H1 (cell line): ENCODE data around the gene TPP1. TPM values are rescaled to one million over a fixed set of nuclear protein-coding genes. Genes with fewer than 3 reads are reported as not detected.

Experiments used
- BCL11A ChIP-seq, 2 experiments: IDR thresholded peaks; one replicate each; pipeline ENCODE4 v1.6.1; 2011; ENCODE audit warnings: low read depth in 2 of 2, low read length in 2 of 2, mild to moderate bottlenecking in 2 of 2
- CBX5 ChIP-seq: fragments of 300-800, 300-1000 bp; sonication (generic); IDR thresholded peaks from 2 replicates; pipeline ENCODE4 v1.7.1; 2016; ENCODE audit warnings: antibody characterized with exemption, low read length, low read depth
- CREB1 ChIP-seq: IDR thresholded peaks from 2 replicates; pipeline ENCODE4 v1.6.1; 2012; ENCODE audit warnings: inconsistent platforms
- CTBP2 ChIP-seq: IDR thresholded peaks from 2 replicates; pipeline ENCODE4 v1.7.0; 2011; ENCODE audit warnings: borderline replicate concordance, mild to moderate bottlenecking, moderate library complexity, mixed read lengths, low read length; ENCODE audit not compliant: insufficient read depth, insufficient read length
- EGR1 ChIP-seq: IDR thresholded peaks from 2 replicates; pipeline ENCODE4 v1.6.1; 2011; ENCODE audit warnings: low read depth, low read length, borderline replicate concordance
- EP300 ChIP-seq, 2 experiments: IDR thresholded peaks; 1 replicate in 1 of 2; 2 replicates in 1 of 2; pipeline ENCODE4 v1.6.1; 2011 to 2012; ENCODE audit warnings: low read depth in 2 of 2, low read length in 2 of 2, mild to moderate bottlenecking in 2 of 2, borderline replicate concordance in 1 of 2, inconsistent platforms in 1 of 2, moderate library complexity in 1 of 2
- HDAC6 ChIP-seq: IDR thresholded peaks from one replicate; pipeline ENCODE4 v1.7.1; 2012; ENCODE audit warnings: low read depth, mild to moderate bottlenecking, inconsistent platforms, low read length, moderate library complexity
- KDM5A ChIP-seq: fragments of 200-600 bp; IDR thresholded peaks from 2 replicates; pipeline ENCODE4 v1.7.1; 2012; ENCODE audit warnings: mild to moderate bottlenecking, low read length, inconsistent platforms, mixed read lengths
- MAFK ChIP-seq: IDR thresholded peaks from 2 replicates; pipeline ENCODE4 v1.6.1; 2012; ENCODE audit warnings: low read depth, mild to moderate bottlenecking, improper control_type of control experiment, low read length
- POLR2A ChIP-seq, 2 experiments: IDR thresholded peaks; 1 replicate in 1 of 2; 2 replicates in 1 of 2; pipeline ENCODE4 v1.6.1; 2011; ENCODE audit warnings: low read depth in 2 of 2, low read length in 2 of 2, mild to moderate bottlenecking in 2 of 2; ENCODE audit errors: control extremely low read depth in 1 of 2
- RAD21 ChIP-seq, 2 experiments: IDR thresholded peaks in 1 of 2; conservative IDR thresholded peaks in 1 of 2; 2 replicates each; pipeline ENCODE4 v1.6.1; 2011; ENCODE audit warnings: low read depth in 2 of 2, low read length in 2 of 2, improper control_type of control experiment in 1 of 2, inconsistent platforms in 1 of 2, mild to moderate bottlenecking in 1 of 2, moderate library complexity in 1 of 2
- SIX5 ChIP-seq: IDR thresholded peaks from 2 replicates; pipeline ENCODE4 v1.6.1; 2011; ENCODE audit warnings: mild to moderate bottlenecking, low read depth, low read length
- SUZ12 ChIP-seq: fragments of 200-600 bp; sonication (generic); IDR thresholded peaks from 2 replicates; pipeline ENCODE4 v1.6.1; 2012; ENCODE audit warnings: mild to moderate bottlenecking, inconsistent platforms, low read length, moderate library complexity, mixed read lengths
- polyA plus RNA-seq, 7 experiments: library from polyadenylated mRNA; depleted of rRNA in 3 of 7; stranded (reverse) in 5 of 7; unstranded in 2 of 7; fragments of >200 nt in 5 of 7; fragments of 200-250 nt in 2 of 7; gene quantifications; 1 replicate in 5 of 7; 2 replicates in 1 of 7; 4 replicates in 1 of 7; pipeline versions ENCODE4 v1.2.1 to v1.2.3, GENCODE V29; 2011 to 2013; ENCODE audit warnings: missing spikeins in 2 of 7, mixed read lengths in 2 of 7
- total RNA-seq: library from RNA; stranded (reverse); fragmentation: NEBNext Ultra II Directional; extraction: Animal tissue kit (Norgen Biotek cat#: 25700); gene quantifications from 2 replicates; pipeline ENCODE4 v1.2.1, GENCODE V29; 2021
- TF ChIP-seq, protein P1 (sequence below): IDR thresholded peaks from 2 replicates; pipeline ENCODE4 v1.6.1; 2011; ENCODE audit warnings: low read depth, mild to moderate bottlenecking, low read length; ENCODE audit not compliant: insufficient read depth

TPP1 gene
- total and polyA plus RNA-seq, 2 of the 8 experiments (the other 6 are each of a cell fraction or from before 2014, with no cell fraction given): 36.1 to 77.5 TPM

DNA sequence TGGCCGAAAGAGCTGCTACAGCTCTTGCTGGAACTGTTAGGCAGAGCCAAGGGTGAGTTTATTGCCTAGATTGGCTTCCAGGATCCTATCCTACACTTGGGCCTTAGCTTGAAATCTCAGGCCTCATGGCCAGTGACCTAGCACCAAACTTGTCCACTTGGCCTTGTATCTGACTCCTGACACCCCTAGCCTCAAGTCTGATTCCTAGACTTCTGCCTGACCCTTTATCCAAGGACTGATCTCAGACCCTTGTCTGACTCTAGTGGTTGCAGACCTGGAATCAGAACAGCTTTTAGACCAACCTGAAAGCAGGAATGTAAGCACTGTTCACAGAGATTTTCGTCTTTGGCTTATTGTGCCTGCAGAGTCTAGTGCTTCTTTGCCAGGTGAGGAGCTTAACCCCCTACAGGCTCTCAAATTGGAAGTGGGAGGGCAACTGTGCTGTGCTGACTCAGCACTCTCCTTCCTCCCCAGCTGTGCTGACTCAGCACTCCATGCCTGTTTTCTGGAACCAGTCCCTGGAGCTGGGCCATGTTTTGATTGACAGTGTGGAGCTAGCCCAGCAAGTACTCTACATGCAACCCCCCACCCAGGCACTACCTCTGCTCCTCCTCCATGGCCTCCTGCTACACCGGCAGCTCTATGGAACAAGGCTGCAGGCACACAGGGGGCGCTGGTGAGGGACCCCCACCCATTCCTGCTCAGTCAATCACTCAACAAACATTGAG, 50.9 kb downstream of the TPP1 start (continued):
- no peak for TF ChIP-seq SUZ12
- TF ChIP-seq BCL11A (IDR thresholded peaks at IDR 0.05; ENCODE audit: low read depth in 2 of 2, low read length in 2 of 2): no peak
- TF ChIP-seq SIX5: no peak
- peak; percentile 6 to 23; a peak in 2 of 4 replicates for TF ChIP-seq RAD21 (IDR thresholded peaks at IDR 0.05 in 1 of 2, conservative IDR thresholded peaks at IDR 0.05 in 1 of 2; ENCODE audit: low read depth in 2 of 2, low read length in 2 of 2)
- no peak for TF ChIP-seq CREB1
- no peak for TF ChIP-seq EGR1
- TF ChIP-seq KDM5A: no peak
- no peak for TF ChIP-seq HDAC6
- TF ChIP-seq EP300 (IDR thresholded peaks at IDR 0.05; ENCODE audit: borderline replicate concordance in 1 of 2, low read depth in 2 of 2, low read length in 2 of 2): no peak
- no peak for TF ChIP-seq CTBP2
- TF ChIP-seq CBX5: no peak
- TF ChIP-seq POLR2A (IDR thresholded peaks at IDR 0.05; ENCODE audit: control extremely low read depth in 1 of 2, low read depth in 2 of 2, low read length in 2 of 2): no peak
- TF ChIP-seq, protein P1, sequence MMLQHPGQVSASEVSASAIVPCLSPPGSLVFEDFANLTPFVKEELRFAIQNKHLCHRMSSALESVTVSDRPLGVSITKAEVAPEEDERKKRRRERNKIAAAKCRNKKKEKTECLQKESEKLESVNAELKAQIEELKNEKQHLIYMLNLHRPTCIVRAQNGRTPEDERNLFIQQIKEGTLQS: no peak
- peak; percentile 100 for TF ChIP-seq MAFK
